GM21390 (cell line): Measurements from ENCODE around the gene IQCM.
"Not testable (repeated sequence)": the region's sequence is repeated elsewhere in the genome, so short reads cannot be mapped to it uniquely, and the experiment has no call there.

ENCODE experiments used
- ATAC-seq: cut with Tn5 transposase; IDR thresholded peaks from one replicate; pipeline ENCODE4 v1.9.1; 2021; ENCODE audit not compliant: unreplicated experiment

The IQCM gene

GRCh38 chr4:149489321-149489720 is 326.3 kb downstream of the IQCM start:
- ATAC-seq, result no peak

GRCh38 chr4:149486861-149487260 is 328.8 kb downstream of the IQCM start:
- no peak for ATAC-seq

- not testable (repeated sequence) for ATAC-seq
Measured at GRCh38 chr4:149468669-149469068, 347.0 kb downstream of the IQCM start.

GRCh38 chr4:149466446-149466845 is 349.2 kb downstream of the IQCM start:
- no peak for ATAC-seq

- no peak for ATAC-seq
Measured at GRCh38 chr4:149465955-149466354, 349.7 kb downstream of the IQCM start.

GRCh38 chr4:149443537-149443936 is 372.1 kb downstream of the IQCM start:
- ATAC-seq, result no peak

- ATAC-seq, result no peak
Measured at GRCh38 chr4:149441338-149441737, 374.3 kb downstream of the IQCM start.

GRCh38 chr4:149426461-149426860 is 389.2 kb downstream of the IQCM start:
- ATAC-seq, result no peak

GRCh38 chr4:149409555-149409962 is 406.1 kb downstream of the IQCM start:
- no peak for ATAC-seq

- no peak for ATAC-seq
Measured at GRCh38 chr4:149409146-149409545, 406.5 kb downstream of the IQCM start.

- ATAC-seq, result no peak
Measured at GRCh38 chr4:149404143-149404542, 411.5 kb downstream of the IQCM start.

- ATAC-seq, result no peak
Measured at GRCh38 chr4:149403081-149403480, 412.6 kb downstream of the IQCM start.

GRCh38 chr4:149398993-149399392 is 416.6 kb downstream of the IQCM start:
- no peak for ATAC-seq

GRCh38 chr4:149370785-149371420 is 444.7 kb downstream of the IQCM start:
- peak; percentile 90 for ATAC-seq

- ATAC-seq, result no peak
Measured at GRCh38 chr4:149370002-149370401, 445.6 kb downstream of the IQCM start.

- ATAC-seq, result no peak
Measured at GRCh38 chr4:149353241-149353640, 462.4 kb downstream of the IQCM start.

GRCh38 chr4:149349541-149349940 is 466.1 kb downstream of the IQCM start:
- no peak for ATAC-seq

- no peak for ATAC-seq
Measured at GRCh38 chr4:149347139-149347538, 468.5 kb downstream of the IQCM start.

- no peak for ATAC-seq
Measured at GRCh38 chr4:149345424-149345823, 470.2 kb downstream of the IQCM start.

- no peak for ATAC-seq
Measured at GRCh38 chr4:149344436-149344835, 471.2 kb downstream of the IQCM start.

GRCh38 chr4:149343614-149344013 is 472.0 kb downstream of the IQCM start:
- ATAC-seq, result no peak

- ATAC-seq, result not testable (repeated sequence)
Measured at GRCh38 chr4:149341117-149341516, 474.5 kb downstream of the IQCM start.

- no peak for ATAC-seq
Measured at GRCh38 chr4:149328161-149328560, 487.5 kb downstream of the IQCM start.
